Colon (tissue), 2 donors: ENCODE data around the gene XPR1.
"Not testable (repeated sequence)": the region's sequence is repeated elsewhere in the genome, so short reads cannot be mapped to it uniquely, and the experiment has no call there.

Experiments used
- FAIRE-seq: peaks from 2 replicates; lab custom pipeline; 2012; peaks lifted over from hg19 to GRCh38; lab: Jason Lieb, UNC
- donor health status: control.
- donor health status: control.

XPR1 gene

DNA sequence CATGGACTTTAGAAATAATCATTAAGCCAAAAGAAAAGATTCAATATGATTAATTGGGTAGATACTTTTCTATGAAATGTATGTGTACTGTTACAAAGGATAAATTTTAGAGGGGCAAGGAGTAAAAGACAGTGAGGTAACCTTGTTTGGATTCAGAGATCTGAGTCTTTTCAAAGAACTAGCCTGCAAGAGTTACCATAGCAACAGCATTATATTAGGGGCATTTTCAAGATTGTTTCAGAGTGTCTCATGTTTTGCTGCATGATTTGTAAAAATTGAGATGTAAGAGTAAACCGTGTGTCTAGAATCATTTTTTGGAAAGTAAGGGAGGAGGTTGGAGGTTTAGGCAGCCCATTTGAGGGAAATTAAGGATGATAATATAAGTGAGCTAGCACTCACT, 210.2 kb downstream of the XPR1 start:
- no peak for FAIRE-seq

- FAIRE-seq: no peak
These were observed 210.9 kb downstream of the XPR1 start for GRCh38 chr1:180842491-180843275.

DNA sequence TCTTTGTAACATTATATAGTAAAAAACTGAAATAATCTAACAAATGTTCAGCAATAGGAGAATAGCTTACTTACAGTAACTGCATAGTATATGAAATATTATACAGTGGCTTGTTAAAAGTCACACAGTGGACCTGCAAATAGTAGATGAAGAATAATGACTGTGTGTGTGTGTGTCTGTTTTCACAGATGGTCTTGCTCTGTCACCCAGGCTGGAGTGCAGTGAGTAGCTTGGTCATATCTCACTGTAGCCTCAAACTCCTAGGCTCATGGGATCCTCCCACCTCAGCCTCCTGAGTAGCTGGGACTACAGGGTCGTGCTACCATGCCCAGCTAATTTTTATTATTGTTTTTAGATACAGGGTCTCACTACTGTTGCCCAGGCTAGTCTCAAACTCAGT, 213.5 kb downstream of the XPR1 start:
- no peak for FAIRE-seq

DNA sequence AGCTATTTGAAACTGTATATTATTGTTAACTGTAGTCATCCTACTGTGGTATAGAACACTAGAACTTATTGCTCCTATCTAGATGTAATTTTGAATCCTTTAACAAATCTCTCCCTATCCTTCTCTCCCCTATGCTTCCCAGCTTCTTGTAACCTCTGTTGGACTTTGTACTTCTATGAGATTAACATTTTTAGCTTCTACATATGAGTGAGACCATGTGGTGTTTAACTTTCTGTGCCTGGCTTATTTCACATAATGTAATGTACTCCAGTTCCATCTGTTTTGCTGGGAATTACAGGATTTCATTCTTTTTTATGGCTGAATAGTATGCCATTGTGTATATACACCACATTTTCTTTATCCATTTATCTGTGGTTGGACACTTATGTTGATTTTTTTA, 216.4 kb downstream of the XPR1 start:
- FAIRE-seq: no peak

DNA sequence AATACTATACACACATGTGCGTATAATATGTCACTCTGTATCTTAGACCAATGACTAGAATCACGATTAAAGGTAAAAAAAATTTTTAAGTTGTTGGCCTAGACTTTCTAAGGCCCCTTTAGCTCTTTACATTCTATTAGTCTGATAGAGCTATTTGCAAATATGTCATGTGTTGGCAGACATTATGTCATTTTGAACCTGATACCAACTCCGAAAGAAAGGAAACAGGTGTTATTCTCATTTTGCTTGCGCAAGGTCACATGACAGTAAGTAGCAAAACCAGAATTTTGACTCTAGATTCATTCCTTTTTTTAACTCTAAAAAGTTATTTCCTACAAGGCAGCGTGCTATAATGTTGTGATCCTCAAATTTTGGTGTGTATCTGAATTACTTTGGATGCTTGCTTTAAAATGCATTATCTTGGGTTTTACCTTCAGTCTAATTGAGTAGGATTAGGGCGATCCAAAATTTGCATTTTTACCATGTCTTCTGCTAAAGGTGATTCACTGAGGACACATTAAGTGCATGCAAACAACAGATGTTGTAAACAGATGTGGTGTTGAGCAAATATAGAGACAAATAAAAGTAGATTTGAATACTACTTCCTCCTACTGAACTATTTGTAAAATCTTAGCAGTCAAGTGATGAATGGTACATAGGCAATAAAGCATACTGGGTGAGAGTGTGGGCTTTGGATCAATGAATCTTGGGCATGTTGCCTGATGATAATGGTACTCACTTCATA, 217.4 kb downstream of the XPR1 start:
- FAIRE-seq: no peak

GRCh38 chr1:180851995-180852887, 220.4 kb downstream of the XPR1 start:
- no peak for FAIRE-seq

GRCh38 chr1:180854001-180854400, 222.2 kb downstream of the XPR1 start:
- FAIRE-seq: no peak

DNA sequence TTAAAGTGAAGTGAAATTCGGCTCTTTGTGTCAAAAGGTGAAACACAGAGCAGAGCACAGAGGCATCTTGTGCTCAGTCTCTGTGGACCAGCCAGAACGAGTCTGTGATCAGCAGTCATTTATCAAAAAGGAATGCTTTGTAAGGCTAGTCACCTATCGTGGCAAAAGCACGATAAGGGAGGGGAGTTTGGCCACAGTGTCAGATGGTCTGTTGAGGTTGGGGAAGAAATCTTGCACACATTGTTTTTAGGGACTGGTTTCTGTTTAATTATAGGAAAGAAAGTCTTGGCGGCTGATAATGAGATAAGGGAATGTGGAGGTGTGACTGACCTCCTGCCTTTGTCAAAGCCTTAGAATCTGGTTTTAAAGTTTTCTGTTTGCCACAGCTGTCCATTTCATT, 222.6 kb downstream of the XPR1 start:
- FAIRE-seq: no peak

DNA sequence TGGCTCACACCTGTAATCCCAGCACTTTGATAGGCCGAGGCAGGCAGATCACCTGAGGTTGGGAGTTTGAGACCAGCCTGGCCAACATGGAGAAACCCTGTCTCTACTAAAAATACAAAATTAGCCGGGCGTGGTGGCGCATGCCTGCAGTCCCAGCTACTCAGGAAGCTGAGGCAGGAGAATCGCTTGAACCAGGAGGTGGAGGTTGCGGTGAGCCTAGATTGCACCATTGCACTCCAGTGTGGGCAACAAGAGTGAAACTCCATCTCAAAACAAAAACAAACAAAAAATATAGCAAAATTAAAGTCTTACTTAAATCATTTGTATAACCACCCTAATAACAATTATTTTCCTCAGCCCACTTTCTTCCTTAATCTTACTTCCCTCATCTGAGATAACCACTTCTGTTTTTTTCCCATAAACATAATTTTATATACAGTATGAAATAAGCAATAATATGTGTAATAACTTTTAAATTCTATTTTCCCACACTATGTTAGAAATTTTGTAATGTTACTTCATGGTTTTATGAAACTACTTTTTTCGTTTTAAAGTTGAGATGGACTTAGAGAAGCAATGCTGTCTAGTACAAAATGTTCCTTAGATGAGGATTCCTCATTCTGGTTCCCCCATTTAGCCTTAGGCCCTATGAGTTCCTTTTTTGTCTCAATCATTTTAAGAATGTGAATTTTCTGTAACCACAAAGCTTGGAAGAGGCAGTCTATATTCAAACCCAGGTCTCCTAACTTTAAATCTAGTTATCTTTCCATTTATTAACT, 226.3 kb downstream of the XPR1 start:
- not testable (repeated sequence) for FAIRE-seq

- FAIRE-seq: no peak
These were observed 227.5 kb downstream of the XPR1 start for GRCh38 chr1:180859306-180859705.

DNA sequence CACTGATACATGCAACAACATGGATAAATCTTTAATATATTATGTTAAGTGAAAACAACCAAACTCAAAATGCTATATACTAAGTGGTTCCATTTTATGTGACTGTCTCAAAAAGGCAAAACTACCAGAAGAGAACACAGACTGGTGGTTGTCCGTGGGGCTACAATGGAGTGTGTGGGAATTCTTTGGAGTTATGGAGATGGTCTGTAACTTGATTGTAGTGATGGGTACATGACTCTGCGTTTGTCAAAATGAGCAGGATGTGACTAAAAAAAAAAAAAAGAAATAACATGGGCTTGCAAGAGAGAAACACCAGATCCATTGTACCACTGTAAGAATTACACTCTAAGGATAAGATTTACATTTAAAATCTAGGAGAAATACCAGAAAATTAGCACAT, 228.7 kb downstream of the XPR1 start:
- no peak for FAIRE-seq

- no peak for FAIRE-seq
These were observed 230.5 kb downstream of the XPR1 start for GRCh38 chr1:180862305-180862704.

DNA sequence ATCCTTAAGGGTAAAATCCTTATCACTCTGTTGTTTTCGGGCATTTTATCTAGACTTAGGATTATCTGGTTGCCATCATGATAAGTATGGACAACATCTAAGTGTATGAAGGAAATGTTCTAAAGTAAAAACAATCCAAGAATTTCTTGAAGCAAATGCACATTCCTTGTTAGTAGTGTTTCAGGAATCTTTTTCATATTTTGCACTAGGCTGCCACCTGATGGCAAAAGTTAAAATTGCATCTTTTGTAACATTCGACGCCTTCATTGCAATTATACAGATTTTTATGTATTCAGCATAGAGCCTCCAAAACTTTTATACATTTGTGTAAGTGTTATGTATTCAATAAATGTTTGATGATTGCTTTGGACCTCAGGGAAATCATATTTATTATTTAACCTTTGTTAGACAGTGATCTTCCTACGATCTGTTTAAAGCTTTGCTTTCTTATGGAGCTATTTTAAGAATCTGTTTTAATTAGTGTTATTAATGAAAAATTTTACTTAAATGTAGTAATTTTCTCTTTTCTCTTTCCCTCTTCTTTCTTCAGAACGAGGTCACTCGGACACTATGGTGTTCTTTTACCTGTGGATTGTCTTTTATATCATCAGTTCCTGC, 231.4 kb downstream of the XPR1 start:
- no peak for FAIRE-seq

- FAIRE-seq: no peak
These were observed 250.1 kb downstream of the XPR1 start for GRCh38 chr1:180881806-180882509.

DNA sequence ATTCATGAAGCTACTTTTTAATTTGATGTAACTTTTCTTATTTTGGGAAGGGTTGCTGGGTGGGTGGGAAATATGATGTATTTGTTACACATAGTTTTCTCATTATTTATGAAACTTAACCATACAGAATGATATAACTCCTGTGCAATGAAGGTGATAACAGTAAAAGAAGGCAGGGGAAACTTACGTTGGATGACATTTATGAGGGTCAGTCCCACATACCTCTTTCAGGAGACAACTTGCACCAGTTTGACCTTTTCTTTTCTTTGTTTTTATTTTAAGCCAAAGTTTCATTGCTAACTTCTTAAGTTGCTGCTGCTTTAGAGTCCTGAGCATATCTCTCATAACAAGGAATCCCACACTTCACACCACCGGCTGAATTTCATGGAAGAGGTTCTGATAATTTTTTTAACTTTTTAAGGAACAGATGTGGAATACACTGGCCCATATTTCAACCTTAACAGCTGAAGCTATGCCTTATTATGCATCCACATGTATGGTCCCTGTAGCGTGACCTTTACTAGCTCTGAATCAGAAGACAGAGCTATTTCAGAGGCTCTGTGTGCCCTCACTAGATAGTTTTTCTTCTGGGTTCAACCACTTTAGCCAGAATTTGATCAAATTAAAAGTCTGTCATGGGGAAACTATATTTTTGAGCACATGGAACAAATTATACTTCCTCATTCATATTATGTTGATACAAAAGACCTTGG, 252.9 kb downstream of the XPR1 start:
- no peak for FAIRE-seq

GRCh38 chr1:180886338-180886737, 254.5 kb downstream of the XPR1 start:
- FAIRE-seq: no peak

GRCh38 chr1:180887841-180888240, 256.0 kb downstream of the XPR1 start:
- no peak for FAIRE-seq

DNA sequence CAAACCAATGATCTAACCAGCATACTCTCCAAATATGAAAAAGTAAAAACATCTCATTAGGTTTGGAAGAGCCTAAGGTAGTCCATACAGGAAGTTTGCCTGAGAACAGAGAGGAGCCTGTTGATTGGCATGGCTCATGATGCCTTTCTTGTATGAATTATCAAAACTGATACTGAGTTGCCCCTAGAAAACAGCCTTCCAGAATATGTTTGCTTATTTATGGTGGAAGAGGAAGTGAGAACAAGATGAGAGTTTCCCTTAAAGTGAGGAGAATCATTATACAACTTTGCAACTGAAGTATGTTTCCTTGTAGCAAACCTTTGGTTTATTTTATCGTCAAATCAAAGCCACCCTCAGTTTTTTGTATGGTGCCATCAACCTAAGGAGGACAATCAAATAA, 257.0 kb downstream of the XPR1 start:
- no peak for FAIRE-seq

GRCh38 chr1:180889325-180889724, 257.5 kb downstream of the XPR1 start:
- no peak for FAIRE-seq

DNA sequence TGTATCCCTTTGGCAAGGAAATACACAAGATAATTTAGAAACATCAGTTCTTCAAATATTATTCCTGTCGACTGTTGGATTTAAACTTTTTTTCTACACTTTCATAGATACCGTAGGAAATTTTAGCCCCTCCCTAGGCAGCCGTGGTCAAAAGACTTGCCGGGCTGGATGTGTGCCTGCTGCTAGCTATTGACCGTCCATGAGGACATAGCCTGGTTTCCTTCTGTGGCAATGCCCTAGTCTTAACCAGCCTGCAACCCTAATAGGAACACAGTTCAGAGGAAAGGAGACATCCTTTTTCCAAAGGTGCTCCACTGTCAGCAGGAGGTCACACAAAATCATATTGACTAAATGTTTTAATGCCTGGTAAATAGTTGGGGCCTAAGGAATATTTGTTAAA, 260.4 kb downstream of the XPR1 start:
- no peak for FAIRE-seq
